ENCODE results near the gene ALPK1. TPM values are rescaled to one million over a fixed set of nuclear protein-coding genes. Genes with fewer than 3 reads are reported as not detected.

The ALPK1 gene
- total and polyA plus RNA-seq, 2 of the 4 experiments (the other 2 are of a cell fraction), result 3.3 to 7.9 TPM

GRCh38 chr4:112426416-112426815 is 129.2 kb downstream of the ALPK1 start:
- no peak overlapping the region for H3K56ac ChIP-seq (ENCODE audit: extremely low read depth, insufficient read depth, low read length)

More at GRCh38 chr4:112426416-112426815, 129.2 kb downstream of the ALPK1 start:
- POLR2A ChIA-PET (ENCODE audit: unreplicated experiment), result no interaction called here
- Histone ChIP-seq H2BK15ac (ENCODE audit: low read depth, low read length) (no peak overlapping the region), H3K4me2 (ENCODE audit: low read depth, low read length) (no peak overlapping the region), H3K14ac (replicated peaks; ENCODE audit: low read depth, low read length) (no peak overlapping the region), H4K91ac (ENCODE audit: insufficient read depth, low read depth, low read length) (no peak overlapping the region), H2AK9ac (replicated peaks; ENCODE audit: low read depth, low read length, poor library complexity) (no peak overlapping the region), H3K27me3 (ENCODE audit: control insufficient read depth, insufficient read depth, low read length) (no peaks in the 10 kb centered on the region), H2AK5ac (ENCODE audit: low read depth, low read length) (no peak overlapping the region), H3K9me1 (ENCODE audit: insufficient read depth, low read length) (no peaks in the 10 kb centered on the region), H3K4me3 (ENCODE audit: insufficient read depth, low read depth, low read length) (no peak overlapping the region), H2AFZ (replicated peaks; ENCODE audit: low read length, poor library complexity) (no peak overlapping the region), H4K8ac (ENCODE audit: low read depth in 2 of 2, low read length in 2 of 2) (no peak overlapping the region), H4K20me1 (ENCODE audit: insufficient read depth, low read length) (no peaks in the 10 kb centered on the region), H3K4me1 (ENCODE audit: control insufficient read depth, insufficient read depth, low read length) (no peaks in the 10 kb centered on the region; the same call in 1 of the 2 replicates), H3K18ac (ENCODE audit: low read depth, low read length) (no peak overlapping the region), H3K79me1 (ENCODE audit: low read depth in 1 of 2, low read length in 2 of 2) (no peaks in the 10 kb centered on the region), H3K27ac (ENCODE audit: insufficient read depth, low read length) (no peak overlapping the region), H3K23ac (ENCODE audit: low read depth, low read length) (no peak overlapping the region), H4K5ac (ENCODE audit: low read depth, low read length) (no peak overlapping the region), H2BK5ac (ENCODE audit: low read depth, low read length, poor library complexity, severe bottlenecking) (no peak overlapping the region), H3K4ac (ENCODE audit: low read depth, low read length) (no peak overlapping the region), H2BK20ac (ENCODE audit: low read depth, low read length) (no peak overlapping the region), H3K9me3 (ENCODE audit: control insufficient read depth, insufficient read depth, low read length) (no peaks in the 10 kb centered on the region), H3K9ac (ENCODE audit: low read depth, low read length) (no peak overlapping the region), H3K36me3 (ENCODE audit: control insufficient read depth, insufficient read depth, low read length) (peaks cover 2% of the 10 kb centered on the region), H2BK120ac (ENCODE audit: low read depth, low read length) (no peak overlapping the region)
- CTCF ChIA-PET, result interaction anchor here (0.6 kb wide), 1 partner anchor 22 kb away, joined by 4 read pairs; no protein-coding TSS in a partner anchor
- BruUV-seq (replicated peaks), result no TSS peak
- intact Hi-C loops (cut with micrococcal nuclease) (no loop called here), in situ Hi-C loops (cut with MboI; ENCODE audit: low sequenced_read_pairs) (no loop called here), dilution Hi-C loops (cut with HindIII; ENCODE audit: low sequenced_read_pairs, unreplicated experiment) (no loop called here)
- no peak for DNase-seq
- no CpG with 5 or more reads among the region's 3 CpGs for WGBS, 2 experiments (ENCODE audit: extremely low coverage in 2 of 2, insufficient read length in 1 of 2)
- no peak for ATAC-seq (ENCODE audit: low read depth)
- TF ChIP-seq CEBPB (IDR thresholded peaks at IDR 0.05; ENCODE audit: low read depth, low read length) (no peak), CHD1 (IDR thresholded peaks at IDR 0.05; ENCODE audit: low read depth, low read length) (no peak), RFX5 (IDR thresholded peaks at IDR 0.05; ENCODE audit: low read depth, low read length) (no peak), CTCF (conservative IDR thresholded peaks at IDR 0.05; ENCODE audit: low read depth, low read length) (no peak), FOS (IDR thresholded peaks at IDR 0.05; ENCODE audit: low read depth, low read length) (no peak)
